GM12878 (cell line): ENCODE data around the gene RIPOR3. TPM values are rescaled to one million over a fixed set of nuclear protein-coding genes. Genes with fewer than 3 reads are reported as not detected.

ENCODE experiments used
- ATAC-seq: fragments of 200-7000 bp; cut with Tn5 transposase; 3 replicates; pipeline ENCODE4 v1.9.1; 2020; ENCODE audit warnings: mild to moderate bottlenecking, moderate library complexity
- BruUV-seq: library from RNA; stranded (reverse); fragments of 400-500 nt; replicated peaks from 2 replicates; lab custom pipeline; 2021; lab: Mats Ljungman, UMichigan
- CTCF ChIA-PET: fragments of 300-600 bp; sonication (Branson Sonifier 250); formaldehyde crosslinking; extraction: SDS; loops from one replicate; lab custom pipeline; 2021; ENCODE audit warnings: inconsistent platforms; lab: Yijun Ruan, JAX
- POLR2A ChIA-PET: fragments of 350-600 bp; formaldehyde crosslinking; extraction: SDS; loops from one replicate; lab custom pipeline; 2021; ENCODE audit warnings: inconsistent platforms; lab: Charles Lee
- RAD21 ChIA-PET: fragments of 300-600 bp; sonication (Branson Sonifier 250); formaldehyde crosslinking; loops from one replicate; lab custom pipeline; 2023; ENCODE audit warnings: antibody characterized with exemption; ENCODE audit not compliant: unreplicated experiment; lab: Charles Lee
- SMC1A ChIA-PET: fragments of 300-600 bp; sonication (Branson Sonifier 250); formaldehyde crosslinking; loops from one replicate; lab custom pipeline; 2023; ENCODE audit not compliant: unreplicated experiment, uncharacterized antibody; lab: Charles Lee
- DNase-seq: peaks from one replicate; pipeline ENCODE4 v3.0.0-alpha.2; 2011; ENCODE audit warnings: low read depth, low spot score
- FAIRE-seq: peaks from 3 replicates; lab custom pipeline; 2011; peaks lifted over from hg19 to GRCh38; lab: Jason Lieb, UNC
- H2AFZ ChIP-seq: 2 replicates; pipeline ENCODE4 v1.6.0; 2011; ENCODE audit warnings: low read depth, low read length, control low read depth; ENCODE audit not compliant: control insufficient read depth
- H3K27ac ChIP-seq: 2 replicates; pipeline ENCODE4 v1.5.1; 2011; ENCODE audit warnings: control low read depth; ENCODE audit not compliant: control insufficient read depth, insufficient read depth
- H3K27me3 ChIP-seq, 2 experiments: replicated peaks in 1 of 2; 2 replicates each; pipeline versions ENCODE4 v1.6.0 to v1.6.1; 2011; ENCODE audit warnings: low read length in 1 of 2; ENCODE audit not compliant: control insufficient read depth in 2 of 2, insufficient read depth in 2 of 2
- H3K36me3 ChIP-seq, 2 experiments: 2 replicates each; pipeline ENCODE4 v1.5.1; 2011; ENCODE audit warnings: low read length in 1 of 2; ENCODE audit not compliant: control insufficient read depth in 2 of 2, insufficient read depth in 2 of 2
- H3K4me1 ChIP-seq: 2 replicates; pipeline ENCODE4 v1.6.1; 2011; ENCODE audit warnings: mild to moderate bottlenecking, low read length, moderate library complexity, mixed read lengths; ENCODE audit not compliant: control insufficient read depth, insufficient read depth
- H3K4me2 ChIP-seq: 2 replicates; pipeline ENCODE4 v1.6.0; 2011; ENCODE audit warnings: control low read depth; ENCODE audit not compliant: control insufficient read depth, insufficient read depth
- H3K4me3 ChIP-seq: fragments of 200-600 bp; sonication (generic); 2 replicates; pipeline ENCODE4 v1.5.1; 2016
- H3K79me2 ChIP-seq: 2 replicates; pipeline ENCODE4 v1.6.0; 2011; ENCODE audit warnings: low read length; ENCODE audit not compliant: control insufficient read depth, insufficient read depth
- H3K9ac ChIP-seq: 2 replicates; pipeline ENCODE4 v1.8.0; 2011; ENCODE audit warnings: low read length, control low read depth, mixed read lengths; ENCODE audit not compliant: control insufficient read depth, insufficient read depth
- H3K9me3 ChIP-seq: replicated peaks from 3 replicates; pipeline ENCODE4 v1.5.1; 2011; ENCODE audit warnings: mild to moderate bottlenecking, low read length; ENCODE audit not compliant: control insufficient read depth, insufficient read depth
- H4K20me1 ChIP-seq: 2 replicates; pipeline ENCODE4 v1.6.0; 2011; ENCODE audit not compliant: control insufficient read depth, insufficient read depth
- ATF7 ChIP-seq: fragments of 450-650 bp; IDR thresholded peaks from 2 replicates; pipeline ENCODE4 v1.6.1; 2016; ENCODE audit warnings: low read depth, mild to moderate bottlenecking
- HDAC2 ChIP-seq: fragments of 200-600 bp; sonication (generic); IDR thresholded peaks from 2 replicates; pipeline ENCODE4 v1.6.1; 2017
- MEF2A ChIP-seq: IDR thresholded peaks from 2 replicates; pipeline ENCODE4 v1.6.1; 2011; ENCODE audit warnings: low read depth, mild to moderate bottlenecking, low read length, moderate library complexity; ENCODE audit not compliant: insufficient read depth
- MTA3 ChIP-seq: IDR thresholded peaks from 2 replicates; pipeline ENCODE4 v1.6.1; 2012; ENCODE audit warnings: low read length, inconsistent platforms, borderline replicate concordance
- NFXL1 ChIP-seq: fragments of 450-650 bp; IDR thresholded peaks from 2 replicates; pipeline ENCODE4 v1.6.1; 2017; ENCODE audit warnings: antibody characterized with exemption, mild to moderate bottlenecking, borderline replicate concordance
- POLR2A ChIP-seq: IDR thresholded peaks from 2 replicates; pipeline ENCODE4 v1.6.1; 2011; ENCODE audit warnings: low read depth, mild to moderate bottlenecking, low read length
- SMARCA5 ChIP-seq: fragments of 450-650 bp; IDR thresholded peaks from 2 replicates; pipeline ENCODE4 v1.6.1; 2017; ENCODE audit warnings: mild to moderate bottlenecking
- TAF1 ChIP-seq: IDR thresholded peaks from 2 replicates; pipeline ENCODE4 v1.6.1; 2011; ENCODE audit warnings: mild to moderate bottlenecking, low read depth, low read length, borderline replicate concordance
- WGBS: methylation state at CpG from one replicate; pipeline ENCODE4 v1.1.6; 2016; ENCODE audit warnings: low lambda C conversion rate; ENCODE audit not compliant: insufficient replicate concordance, insufficient coverage; ENCODE audit errors: missing lambda C conversion rate; 5-methylcytosine and 5-hydroxymethylcytosine counted together
- in situ Hi-C: fragments of 300-500 bp; cut with MboI; formaldehyde crosslinking; loops from 9 replicates; pipeline ENCODE4 v1.14.3; 2018; ENCODE audit warnings: mixed read lengths
- intact Hi-C: fragments of 100-400 bp; cut with micrococcal nuclease; formaldehyde crosslinking; loops from one replicate; pipeline ENCODE4 v1.14.2; 2022; ENCODE audit not compliant: unreplicated experiment
- polyA plus RNA-seq, 11 experiments: library from polyadenylated mRNA; depleted of rRNA in 4 of 11; unstranded in 6 of 11; stranded (reverse) in 5 of 11; fragments of >200 nt; fragmentation: Nextera tagmentation in 4 of 11; fragmentation: Illumina TruSeq in 1 of 11; extraction: Ambion mirVana in 4 of 11; extraction: Trizol in 1 of 11; gene quantifications; 1 replicate in 1 of 11; 2 replicates in 10 of 11; pipeline versions ENCODE4 v1.2.1 to v1.2.3, GENCODE V29; 2011 to 2016; ENCODE audit warnings: inconsistent platforms in 2 of 11, missing spikeins in 2 of 11, low read depth in 1 of 11
- total RNA-seq, 4 experiments: library from RNA; depleted of rRNA in 3 of 4; stranded (reverse); fragments of >200 nt in 3 of 4; fragmentation: Illumina TruSeq in 1 of 4; extraction: Trizol in 1 of 4; gene quantifications; 2 replicates each; pipeline versions ENCODE4 v1.2.1 to v1.2.3, GENCODE V29; 2013 to 2021
- TF ChIP-seq, protein P1 (sequence below): fragments of 450-650 bp; IDR thresholded peaks from 2 replicates; pipeline ENCODE4 v1.6.1; 2016; ENCODE audit warnings: mild to moderate bottlenecking
- TF ChIP-seq, protein P2 (sequence below): IDR thresholded peaks from 2 replicates; pipeline ENCODE4 v1.6.1; 2011; ENCODE audit warnings: low read depth, low read length, improper control_type of control experiment, borderline replicate concordance
- TF ChIP-seq, protein P3 (sequence below): fragments of 450-650 bp; IDR thresholded peaks from 2 replicates; pipeline ENCODE4 v1.6.1; 2017; ENCODE audit warnings: mild to moderate bottlenecking, moderate library complexity
- TF ChIP-seq, protein P4 (sequence below): IDR thresholded peaks from 2 replicates; pipeline ENCODE4 v1.6.1; 2012; ENCODE audit warnings: low read length, inconsistent platforms
- TF ChIP-seq, protein P5 (sequence below): fragments of 150-350 bp; IDR thresholded peaks from 2 replicates; pipeline ENCODE4 v1.6.1; 2014; ENCODE audit warnings: mild to moderate bottlenecking, low read depth, low read length

RIPOR3 gene
- total and polyA plus RNA-seq, 10 of the 15 experiments (the other 5 are each of a cell fraction or from before 2014, with no cell fraction given): 0.04 to 0.55 (median 0.12) TPM; not detected in 6

DNA sequence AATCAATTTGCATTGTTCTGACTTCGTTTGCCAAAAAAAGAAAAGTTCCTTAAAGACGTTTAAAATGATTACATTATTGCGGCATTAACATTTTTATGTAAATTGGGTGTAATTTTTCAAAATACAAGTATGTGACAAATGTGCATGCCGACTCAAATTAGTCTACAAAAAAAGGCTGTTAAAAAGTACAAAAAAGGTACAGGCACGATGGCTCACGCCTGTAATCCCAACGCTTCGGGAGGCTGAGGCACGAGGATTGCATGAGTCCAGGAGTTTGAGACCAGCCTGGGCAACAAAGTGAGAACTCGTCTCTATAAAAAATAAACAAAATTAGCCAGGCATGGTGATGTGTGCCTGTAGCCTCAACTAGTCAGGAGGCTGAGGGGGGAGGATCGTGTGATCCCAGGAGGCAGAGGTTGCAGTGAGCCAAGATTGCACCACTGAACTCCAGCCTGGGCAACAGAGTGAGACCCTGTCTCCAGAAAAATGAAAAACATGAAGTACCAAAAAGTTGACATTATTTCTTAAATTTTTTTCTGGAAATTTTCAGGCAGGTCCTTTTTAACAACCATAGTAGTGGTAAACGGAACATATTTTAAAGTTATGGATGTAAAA, 91.0 kb downstream of the RIPOR3 start:
- CTCF ChIA-PET: no interaction called here
- RAD21 ChIA-PET: no interaction called here
- no peak for DNase-seq
- WGBS: 9% methylated on average over 12 of the region's 12 CpGs
- H3K36me3 ChIP-seq: no peaks in the 10 kb centered on the region
- SMC1A ChIA-PET: no interaction called here
- H3K27me3 ChIP-seq: no peaks in the 10 kb centered on the region
- no peak overlapping the region for H3K9ac ChIP-seq
- H2AFZ ChIP-seq: no peak overlapping the region
- BruUV-seq: no TSS peak
- H3K79me2 ChIP-seq: no peaks in the 10 kb centered on the region
- no peaks in the 10 kb centered on the region; the same call in 2 of the 3 replicates for H3K9me3 ChIP-seq
- intact Hi-C loops: no loop called here
- no peak overlapping the region for H3K27ac ChIP-seq
- POLR2A ChIA-PET: no interaction called here
- H3K4me3 ChIP-seq: no peak overlapping the region
- in situ Hi-C loops: no loop called here
- FAIRE-seq: no peak
- H3K4me1 ChIP-seq: peaks cover 9% of the 10 kb centered on the region; the same call in 1 of the 2 replicates
- no peak for ATAC-seq
- TF ChIP-seq, protein P1, sequence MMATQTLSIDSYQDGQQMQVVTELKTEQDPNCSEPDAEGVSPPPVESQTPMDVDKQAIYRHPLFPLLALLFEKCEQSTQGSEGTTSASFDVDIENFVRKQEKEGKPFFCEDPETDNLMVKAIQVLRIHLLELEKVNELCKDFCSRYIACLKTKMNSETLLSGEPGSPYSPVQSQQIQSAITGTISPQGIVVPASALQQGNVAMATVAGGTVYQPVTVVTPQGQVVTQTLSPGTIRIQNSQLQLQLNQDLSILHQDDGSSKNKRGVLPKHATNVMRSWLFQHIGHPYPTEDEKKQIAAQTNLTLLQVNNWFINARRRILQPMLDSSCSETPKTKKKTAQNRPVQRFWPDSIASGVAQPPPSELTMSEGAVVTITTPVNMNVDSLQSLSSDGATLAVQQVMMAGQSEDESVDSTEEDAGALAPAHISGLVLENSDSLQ: no peak
- TF ChIP-seq NFXL1 (no peak), TAF1 (no peak), MEF2A (no peak), SMARCA5 (no peak), HDAC2 (no peak), ATF7 (no peak), POLR2A (no peak), MTA3 (no peak)
- TF ChIP-seq, protein P2, sequence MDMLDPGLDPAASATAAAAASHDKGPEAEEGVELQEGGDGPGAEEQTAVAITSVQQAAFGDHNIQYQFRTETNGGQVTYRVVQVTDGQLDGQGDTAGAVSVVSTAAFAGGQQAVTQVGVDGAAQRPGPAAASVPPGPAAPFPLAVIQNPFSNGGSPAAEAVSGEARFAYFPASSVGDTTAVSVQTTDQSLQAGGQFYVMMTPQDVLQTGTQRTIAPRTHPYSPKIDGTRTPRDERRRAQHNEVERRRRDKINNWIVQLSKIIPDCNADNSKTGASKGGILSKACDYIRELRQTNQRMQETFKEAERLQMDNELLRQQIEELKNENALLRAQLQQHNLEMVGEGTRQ: no peak
- TF ChIP-seq, protein P3, sequence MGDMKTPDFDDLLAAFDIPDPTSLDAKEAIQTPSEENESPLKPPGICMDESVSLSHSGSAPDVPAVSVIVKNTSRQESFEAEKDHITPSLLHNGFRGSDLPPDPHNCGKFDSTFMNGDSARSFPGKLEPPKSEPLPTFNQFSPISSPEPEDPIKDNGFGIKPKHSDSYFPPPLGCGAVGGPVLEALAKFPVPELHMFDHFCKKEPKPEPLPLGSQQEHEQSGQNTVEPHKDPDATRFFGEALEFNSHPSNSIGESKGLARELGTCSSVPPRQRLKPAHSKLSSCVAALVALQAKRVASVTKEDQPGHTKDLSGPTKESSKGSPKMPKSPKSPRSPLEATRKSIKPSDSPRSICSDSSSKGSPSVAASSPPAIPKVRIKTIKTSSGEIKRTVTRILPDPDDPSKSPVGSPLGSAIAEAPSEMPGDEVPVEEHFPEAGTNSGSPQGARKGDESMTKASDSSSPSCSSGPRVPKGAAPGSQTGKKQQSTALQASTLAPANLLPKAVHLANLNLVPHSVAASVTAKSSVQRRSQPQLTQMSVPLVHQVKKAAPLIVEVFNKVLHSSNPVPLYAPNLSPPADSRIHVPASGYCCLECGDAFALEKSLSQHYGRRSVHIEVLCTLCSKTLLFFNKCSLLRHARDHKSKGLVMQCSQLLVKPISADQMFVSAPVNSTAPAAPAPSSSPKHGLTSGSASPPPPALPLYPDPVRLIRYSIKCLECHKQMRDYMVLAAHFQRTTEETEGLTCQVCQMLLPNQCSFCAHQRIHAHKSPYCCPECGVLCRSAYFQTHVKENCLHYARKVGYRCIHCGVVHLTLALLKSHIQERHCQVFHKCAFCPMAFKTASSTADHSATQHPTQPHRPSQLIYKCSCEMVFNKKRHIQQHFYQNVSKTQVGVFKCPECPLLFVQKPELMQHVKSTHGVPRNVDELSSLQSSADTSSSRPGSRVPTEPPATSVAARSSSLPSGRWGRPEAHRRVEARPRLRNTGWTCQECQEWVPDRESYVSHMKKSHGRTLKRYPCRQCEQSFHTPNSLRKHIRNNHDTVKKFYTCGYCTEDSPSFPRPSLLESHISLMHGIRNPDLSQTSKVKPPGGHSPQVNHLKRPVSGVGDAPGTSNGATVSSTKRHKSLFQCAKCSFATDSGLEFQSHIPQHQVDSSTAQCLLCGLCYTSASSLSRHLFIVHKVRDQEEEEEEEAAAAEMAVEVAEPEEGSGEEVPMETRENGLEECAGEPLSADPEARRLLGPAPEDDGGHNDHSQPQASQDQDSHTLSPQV: no peak
- TF ChIP-seq, protein P4, sequence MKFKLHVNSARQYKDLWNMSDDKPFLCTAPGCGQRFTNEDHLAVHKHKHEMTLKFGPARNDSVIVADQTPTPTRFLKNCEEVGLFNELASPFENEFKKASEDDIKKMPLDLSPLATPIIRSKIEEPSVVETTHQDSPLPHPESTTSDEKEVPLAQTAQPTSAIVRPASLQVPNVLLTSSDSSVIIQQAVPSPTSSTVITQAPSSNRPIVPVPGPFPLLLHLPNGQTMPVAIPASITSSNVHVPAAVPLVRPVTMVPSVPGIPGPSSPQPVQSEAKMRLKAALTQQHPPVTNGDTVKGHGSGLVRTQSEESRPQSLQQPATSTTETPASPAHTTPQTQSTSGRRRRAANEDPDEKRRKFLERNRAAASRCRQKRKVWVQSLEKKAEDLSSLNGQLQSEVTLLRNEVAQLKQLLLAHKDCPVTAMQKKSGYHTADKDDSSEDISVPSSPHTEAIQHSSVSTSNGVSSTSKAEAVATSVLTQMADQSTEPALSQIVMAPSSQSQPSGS: no peak
- TF ChIP-seq, protein P5, sequence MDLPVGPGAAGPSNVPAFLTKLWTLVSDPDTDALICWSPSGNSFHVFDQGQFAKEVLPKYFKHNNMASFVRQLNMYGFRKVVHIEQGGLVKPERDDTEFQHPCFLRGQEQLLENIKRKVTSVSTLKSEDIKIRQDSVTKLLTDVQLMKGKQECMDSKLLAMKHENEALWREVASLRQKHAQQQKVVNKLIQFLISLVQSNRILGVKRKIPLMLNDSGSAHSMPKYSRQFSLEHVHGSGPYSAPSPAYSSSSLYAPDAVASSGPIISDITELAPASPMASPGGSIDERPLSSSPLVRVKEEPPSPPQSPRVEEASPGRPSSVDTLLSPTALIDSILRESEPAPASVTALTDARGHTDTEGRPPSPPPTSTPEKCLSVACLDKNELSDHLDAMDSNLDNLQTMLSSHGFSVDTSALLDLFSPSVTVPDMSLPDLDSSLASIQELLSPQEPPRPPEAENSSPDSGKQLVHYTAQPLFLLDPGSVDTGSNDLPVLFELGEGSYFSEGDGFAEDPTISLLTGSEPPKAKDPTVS: no peak
- TF ChIP-seq, all 136 proteins: peak for 0
- H4K20me1 ChIP-seq: no peaks in the 10 kb centered on the region
- H3K4me2 ChIP-seq: no peak overlapping the region
